Spleen (tissue), 11 donors: Measurements from ENCODE around the gene CROT. TPM values are rescaled to one million over a fixed set of nuclear protein-coding genes. Genes with fewer than 3 reads are reported as not detected.
A peak's percentile ranks its signal among the peaks of the same experiment; 100 is the strongest.
"Not testable (repeated sequence)": the region's sequence is repeated elsewhere in the genome, so short reads cannot be mapped to it uniquely, and the experiment has no call there.

Source experiments
- DNase-seq: peaks from one replicate; pipeline ENCODE4 v3.0.0-alpha.2; 2020
- H3K27ac ChIP-seq, 8 donors: fragments of 200-600 bp; sonication (generic) in 7 of 8; 1 replicate in 4 of 8; 2 replicates in 4 of 8; pipeline versions ENCODE4 v1.5.0 to v1.8.0; 2016 to 2021; ENCODE audit warnings: inconsistent platforms in 4 of 8, mild to moderate bottlenecking in 4 of 8, moderate library complexity in 1 of 8
- H3K27me3 ChIP-seq, 7 donors: fragments of 200-600 bp; sonication (generic) in 6 of 7; replicated peaks in 1 of 7; 1 replicate in 4 of 7; 2 replicates in 3 of 7; pipeline versions ENCODE4 v1.5.0 to v1.8.0; 2016 to 2021; ENCODE audit warnings: inconsistent platforms in 3 of 7, mild to moderate bottlenecking in 1 of 7
- H3K36me3 ChIP-seq, 6 donors: fragments of 200-600 bp; sonication (generic) in 5 of 6; 1 replicate in 4 of 6; 2 replicates in 2 of 6; pipeline versions ENCODE4 v1.5.0 to v1.8.0; 2016 to 2021; ENCODE audit warnings: inconsistent platforms in 2 of 6
- H3K4me1 ChIP-seq, 6 donors: fragments of 200-600 bp; sonication (generic) in 5 of 6; 1 replicate in 3 of 6; 2 replicates in 3 of 6; pipeline versions ENCODE4 v1.5.0 to v1.8.0; 2016 to 2021; ENCODE audit warnings: inconsistent platforms in 3 of 6
- H3K4me3 ChIP-seq, 8 donors: fragments of 200-600 bp; sonication (generic) in 7 of 8; 1 replicate in 4 of 8; 2 replicates in 4 of 8; pipeline versions ENCODE4 v1.5.0 to v1.8.0; 2016 to 2021; ENCODE audit warnings: inconsistent platforms in 4 of 8, mild to moderate bottlenecking in 4 of 8, moderate library complexity in 2 of 8
- H3K9me3 ChIP-seq, 8 donors: fragments of 200-600 bp; sonication (generic) in 7 of 8; 1 replicate in 4 of 8; 2 replicates in 4 of 8; pipeline versions ENCODE4 v1.5.0 to v1.8.0; 2016 to 2021; ENCODE audit warnings: inconsistent platforms in 4 of 8
- CTCF ChIP-seq, 11 experiments: fragments of 200-600 bp in 7 of 11; fragments of 450-650 bp in 4 of 11; sonication (generic) in 4 of 11; IDR thresholded peaks in 8 of 11; conservative IDR thresholded peaks in 3 of 11; 1 replicate in 7 of 11; 2 replicates in 4 of 11; pipeline versions ENCODE4 v1.4.0 to v1.8.0; 2016 to 2021; ENCODE audit warnings: antibody characterized with exemption in 11 of 11, inconsistent platforms in 4 of 11, mild to moderate bottlenecking in 1 of 11
- POLR2A ChIP-seq, 3 donors: fragments of 450-650 bp; IDR thresholded peaks; one replicate each; pipeline ENCODE4 v1.5.1; 2017; ENCODE audit warnings: antibody characterized with exemption in 3 of 3, mild to moderate bottlenecking in 1 of 3
- POLR2AphosphoS5 ChIP-seq, 3 donors: sonication (generic); formaldehyde crosslinking; IDR thresholded peaks; one replicate each; pipeline ENCODE4 v1.5.1; 2017; ENCODE audit warnings: antibody characterized with exemption in 3 of 3
- WGBS, 5 donors: extraction: QIAGEN DNeasy Blood & Tissue Kit in 3 of 5; methylation state at CpG; one replicate each; pipeline versions ENCODE4 v1.1.5 to v1.1.7; 2013 to 2018; 5-methylcytosine and 5-hydroxymethylcytosine counted together
- intact Hi-C: fragments of 100-400 bp; cut with DNase I; formaldehyde crosslinking; loops from one replicate; pipeline ENCODE4 v1.15.0; 2023; ENCODE audit warnings: low total_unique reads
- polyA plus RNA-seq, 3 donors: library from polyadenylated mRNA; stranded (reverse); fragments of 200-250 nt; gene quantifications; one replicate each; pipeline ENCODE4 v1.2.1, GENCODE V29; 2013
- total RNA-seq, 7 donors: library from RNA; depleted of rRNA in 3 of 7; stranded (reverse); fragments of >200 nt in 3 of 7; fragmentation: NEBNext Ultra II Directional in 4 of 7; extraction: Animal tissue kit (Norgen Biotek cat#: 25700) in 4 of 7; gene quantifications; one replicate each; pipeline versions ENCODE4 v1.1.0 to v1.2.1, GENCODE V29; 2016 to 2021
- donor health status: healthy with polysubstance abuse.
- donor health status: DM: no; HTN: no; CAD: no; lungs with moderate emphysema.
- donor health status: DM: no; HTN: no; CAD: no.
- donor health status: Bipolar disorder and iron deficiency.
- donor health status: healthy.
- donor health status: DM: no; HTN: no; CAD: no.
- donor health status: DM: yes; HTN: yes; CAD: no.

The CROT gene
- total and polyA plus RNA-seq, 10 donors: 4.2 to 21.1 (median 11.0) TPM

DNA sequence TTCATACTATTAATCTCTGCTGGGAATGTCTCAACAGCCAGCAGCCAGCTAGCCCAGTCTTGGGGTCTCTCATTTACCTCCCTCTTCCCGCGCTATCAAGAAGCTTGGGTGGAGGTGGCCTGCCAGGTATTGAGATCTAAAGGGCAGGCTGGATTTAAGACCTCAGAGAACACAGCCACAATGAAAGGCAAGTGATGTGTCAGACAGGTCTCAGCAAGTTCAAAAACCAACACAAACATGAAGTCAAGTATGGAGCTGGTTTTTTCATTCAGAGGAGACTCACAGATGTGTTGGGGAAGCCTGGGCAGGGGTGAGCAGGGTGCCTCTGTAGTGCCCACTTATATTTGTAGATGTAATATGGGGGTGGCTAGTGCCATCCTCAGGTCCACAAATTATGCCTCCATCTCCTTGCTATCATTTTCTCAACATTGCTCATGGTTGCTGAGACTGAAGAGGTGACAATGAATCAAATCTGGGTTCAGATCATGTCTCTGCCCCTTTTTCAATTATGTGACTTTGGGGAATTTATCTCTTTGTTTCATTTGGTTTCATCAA lies 27.7 kb upstream of the CROT start:
- H3K27ac ChIP-seq: no peak overlapping the region
- TF ChIP-seq POLR2AphosphoS5 (IDR thresholded peaks at IDR 0.05) (no peak), POLR2A (IDR thresholded peaks at IDR 0.05) (no peak), CTCF (IDR thresholded peaks at IDR 0.05 in 8 of 11, conservative IDR thresholded peaks at IDR 0.05 in 3 of 11) (no peak)
- no peak for DNase-seq
- H3K4me1 ChIP-seq: peaks cover 0 to 10% (median 2%) of the 10 kb centered on the region in 6 donors
- intact Hi-C loops: no loop called here
- peaks cover 0 to 14% (median under 1%) of the 10 kb centered on the region in 8 donors for H3K9me3 ChIP-seq
- H3K36me3 ChIP-seq: peaks cover 0 to 3% (median 0%) of the 10 kb centered on the region in 6 donors
- WGBS, 5 donors: 94 to 100% (median 97%) methylated on average over 2 of the region's 2 CpGs
- H3K27me3 ChIP-seq: no peaks in the 10 kb centered on the region
- H3K4me3 ChIP-seq: no peak overlapping the region

DNA sequence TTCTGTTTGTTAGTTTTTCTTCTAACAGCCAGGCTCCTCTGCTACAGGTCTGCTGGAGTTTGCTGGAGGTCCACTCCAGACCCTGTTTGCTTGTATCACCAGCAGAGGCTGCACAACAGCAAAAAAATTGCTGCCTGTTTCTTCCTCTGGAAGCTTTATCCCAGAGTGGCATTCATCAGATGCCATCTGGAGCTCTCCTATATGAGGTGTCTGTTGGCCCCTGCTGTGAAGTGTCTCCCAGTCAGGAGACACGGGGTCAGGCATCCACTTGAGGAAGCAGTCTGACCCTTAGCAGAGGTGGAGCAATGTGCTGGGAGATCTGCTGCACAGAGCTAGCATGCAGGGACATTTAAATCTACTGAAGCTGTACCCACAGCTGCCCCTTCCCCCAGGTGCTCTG lies 26.7 kb upstream of the CROT start:
- TF ChIP-seq POLR2AphosphoS5 (IDR thresholded peaks at IDR 0.05) (no peak), POLR2A (IDR thresholded peaks at IDR 0.05) (no peak), CTCF (IDR thresholded peaks at IDR 0.05 in 8 of 11, conservative IDR thresholded peaks at IDR 0.05 in 3 of 11) (no peak)
- Histone ChIP-seq H3K9me3 (peaks cover 0 to 23% (median 5%) of the 10 kb centered on the region in 8 donors), H3K4me3 (peak overlapping the region in 1 of 8 donors; percentile 35), H3K27me3 (no peaks in the 10 kb centered on the region), H3K36me3 (peaks cover 0 to 13% (median 0%) of the 10 kb centered on the region in 6 donors), H3K27ac (peak overlapping the region in 3 of 8 donors; percentile 8 to 48 (median 44)), H3K4me1 (peaks cover 0 to 10% (median 2%) of the 10 kb centered on the region in 6 donors)
- intact Hi-C loops: no loop called here
- WGBS, 5 donors: 44 to 75% (median 62%) methylated on average over 1 of the region's 1 CpG
- no peak for DNase-seq

GRCh38 chr7:87319154-87319581 lies 26.3 kb upstream of the CROT start:
- Histone ChIP-seq H3K36me3 (peaks cover 0 to 17% (median 1%) of the 10 kb centered on the region in 6 donors), H3K9me3 (peaks cover 0 to 23% (median 5%) of the 10 kb centered on the region in 8 donors), H3K4me1 (peaks cover 0 to 10% (median 2%) of the 10 kb centered on the region in 6 donors), H3K4me3 (peak overlapping the region in 1 of 8 donors; percentile 35), H3K27ac (peak overlapping the region in 4 of 8 donors; percentile 8 to 48 (median 34))
- WGBS, 5 donors: 48 to 78% (median 68%) methylated on average over 8 of the region's 8 CpGs
- DNase-seq, intact Hi-C loops, H3K27me3 ChIP-seq: not testable (repeated sequence)

DNA sequence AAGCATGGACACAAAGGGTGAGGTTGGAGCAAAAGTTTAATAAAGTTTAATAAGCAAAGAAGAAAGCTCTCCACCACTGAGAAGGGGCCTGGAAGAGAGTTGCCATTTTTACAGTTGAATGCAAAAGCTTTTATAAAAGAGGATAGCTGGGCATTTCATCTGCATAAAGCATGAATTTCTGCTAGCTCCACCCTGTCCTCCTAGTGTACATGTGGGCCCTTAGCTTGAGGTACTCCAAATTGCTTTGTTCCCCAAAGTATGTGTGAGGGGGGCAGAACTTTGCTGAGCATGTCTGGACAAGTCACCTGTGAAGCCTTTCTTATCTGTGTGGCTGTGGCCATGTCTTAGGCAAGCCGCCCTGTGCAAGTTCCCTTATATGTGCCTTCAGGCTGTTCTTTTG lies 22.6 kb upstream of the CROT start:
- H3K4me1 ChIP-seq: peaks cover 0 to 3% (median 0%) of the 10 kb centered on the region in 6 donors
- intact Hi-C loops: no loop called here
- H3K36me3 ChIP-seq: peaks cover 0 to 52% (median 3%) of the 10 kb centered on the region in 6 donors
- TF ChIP-seq CTCF (IDR thresholded peaks at IDR 0.05 in 8 of 11, conservative IDR thresholded peaks at IDR 0.05 in 3 of 11) (no peak), POLR2A (IDR thresholded peaks at IDR 0.05) (no peak), POLR2AphosphoS5 (IDR thresholded peaks at IDR 0.05) (no peak)
- no peak overlapping the region for H3K27ac ChIP-seq
- WGBS, 5 donors: 88 to 100% (median 94%) methylated on average over 1 of the region's 1 CpG
- no peaks in the 10 kb centered on the region for H3K27me3 ChIP-seq
- no peak for DNase-seq
- H3K4me3 ChIP-seq: no peak overlapping the region
- peaks cover 4 to 57% (median 37%) of the 10 kb centered on the region in 8 donors for H3K9me3 ChIP-seq
